Esophagus squamous epithelium (tissue), 4 donors: ENCODE data around the gene SATB1.

Experiments
- CTCF ChIP-seq, 6 experiments: fragments of 450-650 bp in 4 of 6; fragments of 200-600 bp in 2 of 6; sonication (generic) in 2 of 6; IDR thresholded peaks; one replicate each; pipeline ENCODE4 v1.5.1; 2016 to 2019; ENCODE audit warnings: antibody characterized with exemption in 6 of 6, mild to moderate bottlenecking in 4 of 6, moderate library complexity in 4 of 6
- POLR2A ChIP-seq, 4 donors: fragments of 450-650 bp; IDR thresholded peaks; one replicate each; pipeline ENCODE4 v1.6.1; 2017; ENCODE audit warnings: antibody characterized with exemption in 4 of 4, mild to moderate bottlenecking in 4 of 4, moderate library complexity in 3 of 4

GRCh38 chr3:18351823-18352744 is 73.1 kb downstream of the SATB1 start:
- TF ChIP-seq POLR2A (IDR thresholded peaks at IDR 0.05), result no peak
- TF ChIP-seq CTCF (IDR thresholded peaks at IDR 0.05), result no peak
